HG02759 (cell line): Measurements from ENCODE around the gene COCH.
"Not testable (repeated sequence)": the region's sequence is repeated elsewhere in the genome, so short reads cannot be mapped to it uniquely, and the experiment has no call there.

Experiments
- ATAC-seq: cut with Tn5 transposase; IDR thresholded peaks from one replicate; pipeline ENCODE4 v1.9.1; 2021; ENCODE audit warnings: mild to moderate bottlenecking, moderate library complexity; ENCODE audit not compliant: unreplicated experiment

COCH gene

GRCh38 chr14:30921305-30921704, 46.9 kb downstream of the COCH start:
- no peak for ATAC-seq

- no peak for ATAC-seq
Measured at GRCh38 chr14:30921788-30922187, 47.4 kb downstream of the COCH start.

GRCh38 chr14:30925254-30925653, 50.9 kb downstream of the COCH start:
- ATAC-seq, result no peak

- ATAC-seq, result no peak
Measured at GRCh38 chr14:30928462-30928861, 54.1 kb downstream of the COCH start.

GRCh38 chr14:30933937-30934336, 59.6 kb downstream of the COCH start:
- ATAC-seq, result not testable (repeated sequence)

GRCh38 chr14:30935445-30935844, 61.1 kb downstream of the COCH start:
- ATAC-seq, result no peak

- ATAC-seq, result no peak
Measured at GRCh38 chr14:30938617-30939016, 64.3 kb downstream of the COCH start.
